GM15510 (cell line): ENCODE measurements around the gene EHD3.

Experiments used
- POLR2A ChIP-seq: IDR thresholded peaks from 3 replicates; pipeline ENCODE4 v1.6.1; 2011; ENCODE audit warnings: borderline replicate concordance; ENCODE audit not compliant: insufficient read length; ENCODE audit errors: extremely low read depth

The EHD3 gene

DNA sequence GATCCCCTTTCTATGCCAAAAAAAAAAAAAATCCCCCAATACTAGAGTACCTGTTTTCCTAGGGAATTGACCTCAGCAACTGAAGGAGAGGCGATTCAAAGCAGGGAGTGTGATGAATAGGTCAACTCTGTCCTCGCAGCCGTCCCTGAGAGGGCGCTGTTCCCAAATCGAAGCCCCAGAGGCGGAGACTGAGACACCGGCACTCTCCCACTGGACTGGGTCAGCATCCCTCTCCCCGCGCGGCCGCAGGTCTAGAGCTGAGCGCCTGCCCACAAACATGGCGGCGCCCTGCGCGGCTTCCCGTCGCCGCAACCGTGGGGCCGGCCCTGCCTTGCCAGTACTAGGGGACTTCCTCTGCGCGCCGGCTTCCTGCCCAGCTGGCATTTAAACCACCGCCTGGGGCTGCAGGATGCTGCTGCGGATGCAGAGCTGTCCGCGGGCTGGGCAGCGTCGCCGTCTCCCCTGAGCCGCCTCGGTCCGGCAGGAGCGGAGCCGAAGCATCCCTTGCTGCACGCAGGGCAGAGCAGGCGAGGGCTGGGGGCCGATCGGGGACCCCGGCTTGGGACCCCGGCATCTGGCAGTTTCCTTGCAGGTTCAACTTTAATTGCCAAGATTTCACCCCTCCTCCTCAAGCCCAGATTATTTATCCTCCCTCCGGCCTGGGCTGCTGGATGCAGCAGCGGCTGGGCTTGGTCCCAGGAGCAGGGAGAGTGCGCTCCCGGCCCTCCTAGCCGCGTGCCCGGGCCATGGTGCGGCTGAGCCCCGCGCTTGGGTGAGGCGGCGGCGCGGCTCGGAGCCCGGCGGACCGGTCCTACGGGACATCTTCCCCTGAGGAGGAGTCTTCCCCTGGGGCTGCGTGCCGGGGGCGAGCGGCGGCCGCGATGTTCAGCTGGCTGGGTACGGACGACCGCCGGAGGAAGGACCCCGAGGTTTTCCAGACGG lies at the start of gene EHD3:
Gene EHD3, plus strand, starts transcription at position 412 of the 942 bp plus-strand sequence. Its CDS starts 470 bp downstream, at position 882.
- no peak for TF ChIP-seq POLR2A

DNA sequence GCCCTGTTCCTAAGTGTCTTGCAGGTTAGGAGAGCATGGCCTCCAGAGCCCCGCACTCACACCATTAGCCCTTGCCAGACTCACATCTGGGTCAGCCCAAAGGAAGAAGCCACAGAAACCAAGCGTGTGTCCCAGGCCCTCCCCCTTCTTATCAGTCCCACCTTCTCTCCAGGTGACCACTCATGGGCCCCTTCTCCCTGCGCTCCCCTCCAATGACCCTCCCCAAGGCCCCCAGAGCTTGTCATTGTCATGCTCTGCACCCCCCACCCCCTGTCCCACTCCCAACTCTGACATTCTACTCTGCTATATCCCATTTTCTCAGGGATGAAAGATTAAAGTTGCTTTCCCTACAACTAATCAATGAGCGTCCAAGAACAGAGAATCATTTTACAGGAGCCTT lies 46.8 kb upstream of the EHD3 start:
- TF ChIP-seq POLR2A: no peak

DNA sequence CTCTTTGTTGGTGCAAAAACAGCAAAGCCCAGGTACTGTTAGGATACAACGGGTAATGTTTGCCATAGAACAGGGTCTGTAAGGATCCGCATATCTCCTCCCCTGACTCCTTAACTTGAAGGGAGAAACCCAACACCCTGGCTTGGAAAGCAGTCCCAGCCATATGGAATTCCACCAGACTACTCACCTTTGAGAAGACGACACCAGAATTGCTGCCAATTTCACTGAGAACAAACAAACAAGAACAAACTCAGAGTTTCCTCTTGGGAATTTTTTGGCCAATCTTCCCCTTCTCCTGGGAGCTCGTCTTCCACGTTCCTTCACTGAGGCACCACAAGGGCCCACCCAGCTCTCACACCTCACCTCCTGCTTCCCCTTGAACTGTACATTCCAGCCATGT lies 45.8 kb upstream of the EHD3 start:
- TF ChIP-seq POLR2A: no peak

DNA sequence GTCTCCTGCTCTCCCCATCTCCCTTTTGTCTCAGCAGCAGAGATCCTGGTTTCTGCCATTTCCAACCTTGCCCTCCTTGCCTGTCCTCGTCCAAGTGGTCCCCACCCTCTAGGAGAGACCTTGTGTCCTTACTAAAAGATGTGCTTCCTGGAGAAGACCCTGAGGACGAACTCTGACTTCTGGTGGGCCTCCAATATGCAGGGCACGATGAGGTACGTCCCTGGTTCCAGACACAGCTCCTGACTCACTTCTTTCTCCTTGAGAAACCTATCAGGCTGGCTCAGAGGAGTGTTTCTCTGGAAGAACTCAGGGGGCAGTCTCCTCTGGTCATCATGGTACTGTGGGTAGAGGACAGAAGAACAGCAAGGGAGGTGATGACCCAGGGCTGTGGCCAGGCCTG lies 44.8 kb upstream of the EHD3 start:
- TF ChIP-seq POLR2A: no peak

DNA sequence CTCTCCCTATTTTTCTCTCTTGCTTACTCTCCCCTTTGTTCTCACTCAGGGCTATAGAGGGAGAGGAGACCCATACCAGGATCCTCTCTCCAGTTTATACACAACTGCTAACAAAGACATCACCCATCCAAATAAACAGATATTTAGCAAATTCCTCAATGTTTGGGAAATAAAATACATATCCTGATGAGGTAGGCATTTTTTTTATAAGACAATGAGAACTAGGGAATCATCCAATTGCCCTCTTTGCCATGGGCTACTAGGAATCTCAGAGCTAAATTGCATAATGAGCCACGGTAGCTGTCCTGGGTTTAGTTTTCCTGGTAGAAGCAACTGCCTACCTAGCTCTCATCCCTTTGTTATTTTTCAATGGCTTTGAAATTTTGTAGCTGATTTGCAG lies 43.8 kb upstream of the EHD3 start:
- TF ChIP-seq POLR2A: no peak

DNA sequence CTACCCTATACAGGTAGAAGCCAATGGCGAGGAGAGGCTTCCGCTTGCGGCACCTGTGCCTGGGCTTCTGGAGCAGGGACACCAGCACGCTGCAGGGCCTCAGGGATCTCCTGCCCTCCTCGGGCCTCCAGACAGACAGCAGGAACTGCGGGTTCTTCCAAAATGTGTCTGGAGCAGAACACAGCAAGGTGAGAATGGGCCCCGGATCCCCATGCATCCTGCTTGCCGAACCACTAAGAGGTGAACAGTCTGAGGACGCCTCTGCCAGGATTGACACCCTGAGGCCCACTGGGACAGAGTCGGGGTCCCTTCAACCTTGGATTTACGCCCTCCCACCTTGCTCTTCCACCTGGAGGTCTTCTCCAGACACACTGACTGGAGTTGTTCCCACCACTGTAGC lies 42.0 kb upstream of the EHD3 start:
- no peak for TF ChIP-seq POLR2A

DNA sequence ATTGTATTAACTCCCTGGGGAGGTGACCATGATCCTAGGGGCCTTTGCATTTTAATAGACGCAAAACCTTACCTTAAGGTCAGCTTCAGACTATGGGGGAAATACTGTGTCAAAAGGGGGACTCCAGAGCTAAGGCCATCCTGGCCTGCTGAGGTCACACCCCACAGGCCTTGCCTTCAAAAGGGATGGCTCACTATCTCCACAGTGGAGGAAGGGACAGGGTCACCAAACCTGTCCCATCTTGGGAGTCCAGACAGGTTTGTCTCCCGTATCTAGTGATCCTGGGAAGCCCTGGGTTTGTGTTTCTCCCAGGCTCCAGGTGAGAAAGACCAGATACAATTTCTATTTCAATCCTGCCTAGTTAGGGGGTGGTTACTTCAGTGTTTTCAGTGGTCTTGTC lies 41.6 kb upstream of the EHD3 start:
- TF ChIP-seq POLR2A: no peak

DNA sequence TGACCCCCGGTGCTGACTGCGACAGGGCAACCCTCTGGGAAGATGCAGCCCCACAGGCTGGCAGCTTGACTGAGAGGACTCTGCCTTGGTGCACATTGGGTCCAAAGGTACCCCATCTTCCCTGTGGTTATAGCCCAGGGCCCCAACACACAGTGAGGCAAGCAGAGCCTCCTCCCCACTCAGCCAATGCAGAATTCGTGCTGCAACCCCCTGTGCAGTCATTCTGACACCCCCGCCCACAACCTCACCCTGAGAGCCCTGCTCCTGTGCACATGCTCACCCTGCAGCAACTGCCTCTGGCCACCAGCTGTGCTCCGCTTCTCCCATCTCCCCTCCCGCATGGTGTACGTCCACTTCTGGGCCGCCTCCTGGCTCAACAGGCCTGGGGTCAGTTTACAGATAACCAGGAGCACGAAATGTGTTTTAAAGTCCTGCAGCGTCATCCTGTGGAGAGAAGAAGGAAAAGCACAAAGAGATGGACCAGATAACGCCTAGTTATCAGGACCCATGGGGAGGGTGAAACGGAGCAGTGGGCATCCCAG lies 41.0 kb upstream of the EHD3 start:
- TF ChIP-seq POLR2A: no peak

DNA sequence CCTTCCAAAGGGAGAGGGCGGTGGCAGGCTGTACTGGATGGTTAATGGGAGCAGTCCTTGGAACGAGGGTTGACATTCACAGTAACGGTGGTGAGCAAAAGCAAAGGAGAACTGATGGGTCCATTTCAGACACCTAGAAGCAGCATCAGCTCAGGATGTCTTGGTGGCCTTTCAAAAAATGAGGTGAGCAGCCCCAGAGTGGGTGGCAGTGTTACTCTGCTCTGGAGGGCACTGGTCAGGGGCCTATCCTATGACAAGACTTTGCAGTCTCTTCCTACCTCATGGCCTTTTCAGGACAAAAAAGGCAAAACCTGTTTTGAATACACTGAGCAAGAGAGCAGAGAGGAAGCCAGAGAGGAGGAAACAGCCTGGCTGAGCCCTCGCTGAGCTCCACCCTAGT lies 40.1 kb upstream of the EHD3 start:
- TF ChIP-seq POLR2A: no peak

DNA sequence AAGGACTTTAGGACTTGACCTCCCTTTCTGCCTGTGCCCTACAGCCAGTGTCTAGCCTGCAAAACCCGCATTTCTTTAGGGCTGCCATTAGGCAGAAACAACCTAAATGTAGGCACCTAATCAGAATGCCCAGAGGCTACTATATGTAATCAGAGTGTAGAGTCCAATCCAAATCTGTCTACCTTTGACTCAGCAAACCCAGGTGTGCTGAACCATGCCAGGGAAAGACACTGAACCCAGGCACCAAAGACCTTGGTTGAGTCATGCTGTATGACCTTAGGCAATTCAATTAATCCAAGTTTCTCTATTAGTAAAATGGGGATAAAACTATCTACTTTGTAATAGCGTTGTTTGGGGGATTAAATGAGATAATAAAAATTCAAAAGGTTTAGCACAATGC lies 37.3 kb upstream of the EHD3 start:
- TF ChIP-seq POLR2A: no peak

DNA sequence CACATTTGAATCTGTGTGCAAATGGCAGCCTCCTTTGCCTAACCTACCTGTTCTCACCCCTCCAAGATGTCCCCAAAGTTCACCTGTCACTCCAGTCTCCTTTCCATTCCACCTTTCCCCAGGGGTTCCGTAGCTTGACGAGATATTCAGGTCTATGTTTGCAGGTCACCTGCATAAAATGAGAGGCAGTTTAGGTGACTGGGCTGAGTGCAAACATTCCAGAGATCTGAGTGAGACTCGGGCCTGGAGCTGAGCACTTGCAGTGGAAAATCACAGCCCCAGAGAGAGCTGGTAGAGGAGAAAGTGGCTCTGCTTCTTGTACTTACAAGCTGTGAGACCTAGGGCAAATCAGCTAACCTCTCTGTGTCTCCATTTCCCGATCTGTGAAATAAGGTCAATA lies 36.8 kb upstream of the EHD3 start:
- TF ChIP-seq POLR2A: no peak

DNA sequence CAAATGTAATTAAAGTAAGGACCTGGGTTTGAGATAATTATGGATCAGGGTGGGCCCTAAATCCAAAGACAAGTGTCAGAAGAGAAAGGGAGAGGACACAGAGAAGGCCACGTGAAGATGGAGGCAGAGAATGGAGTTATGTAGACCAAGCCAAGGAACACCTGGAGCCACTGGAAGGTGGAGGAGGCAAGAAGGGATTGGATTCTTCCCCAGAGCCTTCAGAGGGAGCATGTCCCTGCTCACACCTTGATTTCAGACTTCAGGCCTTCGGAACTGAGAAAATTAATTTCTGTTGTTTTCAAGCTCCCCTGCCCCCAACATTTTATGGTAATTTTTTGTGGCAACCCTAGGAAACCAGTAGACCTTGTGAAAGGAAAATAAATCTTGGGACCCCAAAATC lies 36.3 kb upstream of the EHD3 start:
- no peak for TF ChIP-seq POLR2A

DNA sequence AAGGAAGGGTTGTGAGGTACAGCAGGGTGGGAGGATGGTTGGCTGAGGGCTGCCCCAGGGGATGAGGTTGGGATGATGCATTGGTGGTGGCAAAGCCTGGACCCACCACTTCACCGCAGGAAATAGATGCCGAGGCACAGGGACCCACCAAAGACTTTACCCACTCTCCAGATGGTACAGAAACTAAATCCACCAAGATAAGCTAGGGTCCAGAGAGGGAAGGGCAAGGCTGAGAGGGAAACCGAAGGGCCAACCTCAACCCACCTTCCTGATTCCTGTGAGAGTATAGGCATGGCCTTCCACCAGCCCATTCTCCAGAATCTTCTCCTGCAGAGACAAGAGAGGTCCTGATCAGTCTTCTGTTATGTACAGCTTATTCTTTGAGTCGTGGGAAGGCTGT lies 34.7 kb upstream of the EHD3 start:
- TF ChIP-seq POLR2A: no peak

DNA sequence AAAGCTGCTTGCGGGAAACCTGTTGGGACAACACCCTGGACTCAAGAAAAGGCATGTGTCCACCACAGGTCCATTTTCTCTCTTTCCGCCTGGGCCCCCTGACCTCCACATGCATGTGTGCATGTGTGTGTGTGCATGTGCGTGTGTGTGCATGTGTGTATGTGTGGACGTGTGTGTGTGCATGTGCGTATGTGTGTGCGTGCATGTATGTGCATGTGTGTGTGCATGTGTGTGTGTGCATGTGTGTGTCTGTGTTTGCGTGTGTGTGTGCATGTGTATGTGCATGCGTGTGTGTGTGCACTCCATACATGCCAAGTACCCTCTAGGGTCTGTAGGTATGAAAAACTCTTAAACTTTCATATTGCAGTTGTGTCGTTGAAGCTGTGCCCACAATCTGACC lies 33.0 kb upstream of the EHD3 start:
- TF ChIP-seq POLR2A: no peak

DNA sequence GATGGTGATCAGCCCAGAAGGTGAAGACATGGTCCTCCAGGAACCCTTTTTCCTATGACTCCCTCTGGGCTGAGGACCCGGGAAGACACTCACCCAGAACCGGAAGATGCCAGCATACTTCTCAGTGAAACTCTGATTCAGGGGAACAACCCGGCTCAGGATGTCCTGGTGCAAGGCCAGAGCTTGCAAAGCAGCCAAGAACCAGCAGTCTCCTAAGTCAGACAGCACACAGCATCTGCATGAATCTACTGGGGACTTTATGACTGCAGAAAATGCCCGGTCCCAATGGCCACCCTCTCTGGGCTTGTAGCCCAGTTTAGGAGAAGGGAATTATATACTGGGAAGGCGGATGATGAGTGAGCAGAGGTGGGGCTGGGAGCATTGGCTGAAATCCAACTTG lies 31.9 kb upstream of the EHD3 start:
- TF ChIP-seq POLR2A: no peak

DNA sequence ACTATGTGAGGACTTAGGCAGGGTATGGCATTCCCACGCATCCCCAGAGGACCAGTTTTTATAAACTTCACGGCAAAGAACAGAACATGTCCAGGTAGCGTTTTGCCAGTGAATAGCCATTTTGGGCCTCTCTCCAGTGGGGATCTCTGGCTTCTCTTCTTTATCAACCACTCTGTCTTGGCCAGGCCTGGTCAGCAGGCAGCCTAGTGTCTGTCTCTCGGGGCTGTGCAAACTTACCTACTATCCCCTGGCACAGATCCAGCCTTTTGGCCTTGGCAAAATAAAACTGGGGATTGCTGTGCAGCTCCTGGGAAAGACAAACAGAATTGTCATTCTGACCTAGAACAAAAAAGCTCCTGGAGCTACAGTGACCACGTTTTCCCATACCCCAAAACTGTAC lies 31.1 kb upstream of the EHD3 start:
- no peak for TF ChIP-seq POLR2A
